Loucy (cell line): ENCODE data around the gene FCRLB.

Experiments used
- EZH2phosphoT487 ChIP-seq: fragments of 200-600 bp; IDR thresholded peaks from 2 replicates; pipeline ENCODE4 v1.6.1; 2018; ENCODE audit warnings: antibody characterized with exemption, mild to moderate bottlenecking, moderate library complexity, borderline replicate concordance
- TF ChIP-seq, protein P1 (sequence below): fragments of 200-600 bp; sonication (generic); conservative IDR thresholded peaks from 2 replicates; pipeline ENCODE4 v1.5.1; 2014; ENCODE audit warnings: mild to moderate bottlenecking, antibody characterized with exemption, low read length

DNA sequence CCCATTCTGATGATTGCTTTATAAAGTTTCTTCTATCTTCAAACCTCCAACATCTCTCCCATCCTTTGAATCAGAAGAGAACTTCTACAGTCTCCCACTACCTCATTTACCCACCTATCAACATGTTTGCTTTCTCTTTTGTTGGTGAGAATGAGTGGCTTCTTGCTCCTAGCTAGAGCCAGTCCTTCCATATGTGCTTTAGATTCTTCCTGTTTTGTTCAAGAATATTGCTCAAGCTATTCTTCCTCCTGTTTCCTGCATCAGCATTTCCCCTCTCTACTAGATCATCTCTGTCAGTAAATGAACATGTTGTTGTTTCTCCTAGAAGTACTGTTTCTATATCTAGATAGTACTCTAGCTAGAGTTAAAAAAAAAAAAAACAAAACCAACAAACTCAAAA is 51.1 kb downstream of the FCRLB start:
- TF ChIP-seq, protein P1, sequence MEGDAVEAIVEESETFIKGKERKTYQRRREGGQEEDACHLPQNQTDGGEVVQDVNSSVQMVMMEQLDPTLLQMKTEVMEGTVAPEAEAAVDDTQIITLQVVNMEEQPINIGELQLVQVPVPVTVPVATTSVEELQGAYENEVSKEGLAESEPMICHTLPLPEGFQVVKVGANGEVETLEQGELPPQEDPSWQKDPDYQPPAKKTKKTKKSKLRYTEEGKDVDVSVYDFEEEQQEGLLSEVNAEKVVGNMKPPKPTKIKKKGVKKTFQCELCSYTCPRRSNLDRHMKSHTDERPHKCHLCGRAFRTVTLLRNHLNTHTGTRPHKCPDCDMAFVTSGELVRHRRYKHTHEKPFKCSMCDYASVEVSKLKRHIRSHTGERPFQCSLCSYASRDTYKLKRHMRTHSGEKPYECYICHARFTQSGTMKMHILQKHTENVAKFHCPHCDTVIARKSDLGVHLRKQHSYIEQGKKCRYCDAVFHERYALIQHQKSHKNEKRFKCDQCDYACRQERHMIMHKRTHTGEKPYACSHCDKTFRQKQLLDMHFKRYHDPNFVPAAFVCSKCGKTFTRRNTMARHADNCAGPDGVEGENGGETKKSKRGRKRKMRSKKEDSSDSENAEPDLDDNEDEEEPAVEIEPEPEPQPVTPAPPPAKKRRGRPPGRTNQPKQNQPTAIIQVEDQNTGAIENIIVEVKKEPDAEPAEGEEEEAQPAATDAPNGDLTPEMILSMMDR = no peak
- no peak for TF ChIP-seq EZH2phosphoT487
